Activated naive CD4-positive, alpha-beta T cell (primary cell): ENCODE results near the gene PAAF1.

Experiments
- DNase-seq, 4 experiments: peaks; one replicate each; lab custom pipeline; 2025; lab: John Stamatoyannopoulos, UW

The PAAF1 gene

GRCh38 chr11:73972620-73973449, 96.0 kb downstream of the PAAF1 start:
- DNase-seq: no peak

- DNase-seq: no peak
These were observed 98.0 kb downstream of the PAAF1 start for GRCh38 chr11:73974604-73975478.

DNA sequence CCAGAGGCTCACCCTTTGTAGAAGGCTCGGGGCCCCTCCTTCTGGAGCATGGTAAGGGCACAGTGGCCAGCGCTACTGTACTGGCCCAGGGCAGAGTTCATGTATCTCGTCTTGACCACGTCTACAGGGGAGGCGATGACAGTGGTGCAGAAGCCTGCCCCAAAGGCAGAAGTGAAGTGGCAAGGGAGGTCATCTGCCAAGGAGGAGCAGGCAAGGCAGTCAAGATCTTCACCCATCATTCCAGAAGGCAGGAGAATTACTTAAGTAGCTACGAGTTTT, 98.6 kb downstream of the PAAF1 start:
- no peak for DNase-seq

DNA sequence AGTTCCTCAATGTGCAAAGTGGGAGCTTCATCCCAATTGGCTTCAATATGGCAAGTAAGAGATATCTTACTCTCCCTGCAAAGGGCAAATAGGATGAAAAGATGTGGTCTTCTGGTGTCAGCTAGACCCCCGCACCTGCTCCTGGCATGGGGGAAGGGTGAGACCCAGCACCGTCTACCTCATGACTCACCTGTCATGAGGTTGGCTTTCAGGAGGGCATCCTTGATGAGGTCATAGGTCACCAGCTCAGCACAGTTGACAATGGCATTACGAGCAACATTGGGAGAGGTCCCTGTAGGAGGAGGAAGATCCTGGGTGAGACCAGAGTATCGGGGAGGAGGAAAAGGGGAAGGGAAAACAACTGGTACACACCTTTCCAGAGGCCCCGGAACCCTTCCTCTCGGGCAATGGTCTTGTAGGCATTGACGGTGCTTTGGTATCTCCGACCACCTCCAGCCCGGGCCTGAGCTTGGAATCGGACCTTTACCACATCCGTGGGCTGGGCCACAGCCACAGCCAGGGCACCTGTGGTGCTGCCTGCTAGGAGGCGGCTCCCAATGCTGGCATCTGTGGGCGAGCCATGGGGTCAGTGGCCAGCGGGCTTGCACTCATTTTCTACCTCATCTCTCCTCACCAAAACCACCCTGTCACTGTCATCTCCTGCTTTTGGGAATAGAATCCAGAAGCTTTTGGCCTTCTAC, 99.8 kb downstream of the PAAF1 start:
- DNase-seq: no peak

GRCh38 chr11:73977856-73978519, 101.2 kb downstream of the PAAF1 start:
- no peak for DNase-seq

DNA sequence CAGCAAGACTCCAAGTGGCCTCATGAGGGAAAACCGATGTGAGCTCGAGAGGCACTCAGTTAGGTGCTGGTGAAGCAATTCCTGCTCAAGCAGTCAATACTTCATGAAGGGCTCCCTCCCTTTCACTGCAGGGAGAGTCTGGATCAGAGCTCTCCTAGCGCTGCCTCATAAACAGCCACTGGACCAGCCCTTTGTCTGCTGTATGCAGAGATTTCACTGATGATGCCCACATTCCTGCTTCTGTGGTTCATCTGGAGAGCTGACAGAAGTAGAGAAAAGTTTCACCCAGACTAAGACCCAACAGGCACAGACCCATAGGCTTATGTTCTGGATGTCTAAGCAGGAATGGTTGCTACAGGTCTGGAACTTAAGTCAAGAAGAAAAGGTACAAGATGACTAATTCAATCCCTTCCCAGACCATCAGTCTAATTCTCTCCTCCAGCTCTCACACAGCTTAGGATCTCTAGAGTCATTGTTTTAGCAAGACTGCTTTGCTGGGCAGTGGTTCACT, 101.8 kb downstream of the PAAF1 start:
- DNase-seq: no peak

- peak in 3 of 4 experiments; percentile 21 to 71 (median 69) for DNase-seq
These were observed 103.5 kb downstream of the PAAF1 start for GRCh38 chr11:73980001-73980961.
